ENCODE measurements around the gene DPCD.

DNA sequence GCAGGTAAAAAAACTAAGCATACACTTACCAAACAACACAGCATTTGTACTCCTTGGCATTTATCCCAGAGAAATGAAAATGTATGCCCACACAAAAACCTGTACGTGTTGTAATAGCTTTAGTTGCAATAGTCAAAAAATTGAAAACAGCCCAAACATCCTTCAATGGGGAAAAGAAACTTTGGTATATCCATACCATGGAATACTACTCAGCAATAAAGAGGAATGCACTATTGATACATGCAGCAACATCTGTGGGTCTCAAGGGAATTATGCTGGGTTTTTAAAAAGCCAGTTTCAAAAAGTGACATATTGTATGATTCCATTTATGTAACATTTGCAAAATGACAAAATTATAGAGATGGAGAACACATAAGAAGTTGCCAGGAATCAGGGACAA is 35.4 kb downstream of the DPCD start:
- TF ChIP-seq CTCF (IDR thresholded peaks at IDR 0.05) (no peak), POLR2AphosphoS5 (IDR thresholded peaks at IDR 0.05) (no peak), POLR2A (IDR thresholded peaks at IDR 0.05) (no peak), EP300 (IDR thresholded peaks at IDR 0.05; ENCODE audit: low read depth) (no peak)
